GM19328 (cell line): Measurements from ENCODE around the gene CSF2RB.

ENCODE experiments used
- ATAC-seq: cut with Tn5 transposase; IDR thresholded peaks from one replicate; pipeline ENCODE4 v1.9.1; 2021; ENCODE audit warnings: mild to moderate bottlenecking, moderate library complexity; ENCODE audit not compliant: unreplicated experiment

The CSF2RB gene

GRCh38 chr22:36918586-36919284 is 5.3 kb downstream of the CSF2RB start:
- ATAC-seq = no peak

- ATAC-seq = no peak
Measured at GRCh38 chr22:36921309-36922104, 8.1 kb downstream of the CSF2RB start.

- ATAC-seq = no peak
Measured at GRCh38 chr22:36922105-36922608, 8.7 kb downstream of the CSF2RB start.

- ATAC-seq = no peak
Measured at GRCh38 chr22:36922711-36923110, 9.3 kb downstream of the CSF2RB start.

GRCh38 chr22:36923131-36923788 is 9.8 kb downstream of the CSF2RB start:
- ATAC-seq = no peak

GRCh38 chr22:36924151-36924698 is 10.8 kb downstream of the CSF2RB start:
- ATAC-seq = no peak

- no peak for ATAC-seq
Measured at GRCh38 chr22:36925388-36926290, 12.2 kb downstream of the CSF2RB start.

- ATAC-seq = no peak
Measured at GRCh38 chr22:36926309-36926708, 12.9 kb downstream of the CSF2RB start.

GRCh38 chr22:36926721-36927435 is 13.4 kb downstream of the CSF2RB start:
- ATAC-seq = no peak

- ATAC-seq = no peak
Measured at GRCh38 chr22:36927671-36928070, 14.2 kb downstream of the CSF2RB start.

GRCh38 chr22:36928196-36928595 is 14.8 kb downstream of the CSF2RB start:
- no peak for ATAC-seq

GRCh38 chr22:36928786-36929535 is 15.5 kb downstream of the CSF2RB start:
- no peak for ATAC-seq

- no peak for ATAC-seq
Measured at GRCh38 chr22:36929621-36930020, 16.2 kb downstream of the CSF2RB start.

GRCh38 chr22:36930041-36930935 is 16.9 kb downstream of the CSF2RB start:
- ATAC-seq = no peak

- ATAC-seq = no peak
Measured at GRCh38 chr22:36931446-36931845, 18.0 kb downstream of the CSF2RB start.

GRCh38 chr22:36933629-36934417 is 20.4 kb downstream of the CSF2RB start:
- no peak for ATAC-seq
